Measurements from ENCODE around the gene SNX2. TPM values are rescaled to one million over a fixed set of nuclear protein-coding genes. Genes with fewer than 3 reads are reported as not detected.

Gene SNX2
- total RNA-seq, 6 experiments from 2014 or later: 39.0 to 48.4 (median 45.9) TPM

DNA sequence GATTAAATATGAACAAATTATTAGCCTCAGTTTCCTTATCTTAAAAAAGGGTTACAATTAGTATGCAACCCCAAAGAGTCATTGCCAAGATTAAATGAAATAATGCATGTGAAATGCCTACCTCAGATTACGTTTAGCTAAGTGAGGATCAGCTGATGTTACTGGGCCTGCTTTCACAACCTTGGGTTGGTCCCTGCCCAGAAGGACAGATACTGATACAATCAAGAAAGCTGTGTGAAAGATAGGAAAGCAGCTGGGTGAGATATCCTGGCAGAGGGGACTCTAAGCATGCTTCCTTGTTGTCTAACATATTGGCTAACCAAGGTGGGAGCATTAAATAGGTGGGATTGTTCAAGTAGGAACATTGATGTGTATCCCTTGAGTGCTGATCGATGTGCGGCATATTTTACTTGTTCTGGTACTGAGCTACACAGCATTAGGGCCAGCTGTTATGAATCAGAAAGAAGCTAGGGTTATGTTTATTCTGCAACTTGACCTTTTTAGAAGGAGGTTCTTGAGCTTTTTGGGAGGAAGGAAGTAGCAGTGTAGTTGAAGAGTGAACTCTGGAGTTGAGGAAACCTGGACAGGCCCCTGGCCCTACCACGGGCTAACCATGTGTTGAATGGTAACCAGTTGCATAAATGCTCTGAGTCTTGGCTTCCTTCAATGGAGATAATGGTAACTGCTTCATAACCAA, 99.4 kb downstream of the SNX2 start:
- H3K27ac Mint-ChIP-seq: no peak overlapping the region
- peaks cover 42% of the 10 kb centered on the region for H3K4me1 Mint-ChIP-seq (ENCODE audit: low read depth)
- no peaks in the 10 kb centered on the region for H3K9me3 Mint-ChIP-seq
- DNase-seq: no peak
- H3K27me3 Mint-ChIP-seq (ENCODE audit: insufficient read depth): peaks cover 1% of the 10 kb centered on the region; the same call in 1 of the 2 replicates
- H3K36me3 Mint-ChIP-seq (ENCODE audit: low read depth): peaks cover 7% of the 10 kb centered on the region; the same call in 1 of the 2 replicates
- no peak overlapping the region for H3K4me3 Mint-ChIP-seq
- TF ChIP-seq, protein P1, sequence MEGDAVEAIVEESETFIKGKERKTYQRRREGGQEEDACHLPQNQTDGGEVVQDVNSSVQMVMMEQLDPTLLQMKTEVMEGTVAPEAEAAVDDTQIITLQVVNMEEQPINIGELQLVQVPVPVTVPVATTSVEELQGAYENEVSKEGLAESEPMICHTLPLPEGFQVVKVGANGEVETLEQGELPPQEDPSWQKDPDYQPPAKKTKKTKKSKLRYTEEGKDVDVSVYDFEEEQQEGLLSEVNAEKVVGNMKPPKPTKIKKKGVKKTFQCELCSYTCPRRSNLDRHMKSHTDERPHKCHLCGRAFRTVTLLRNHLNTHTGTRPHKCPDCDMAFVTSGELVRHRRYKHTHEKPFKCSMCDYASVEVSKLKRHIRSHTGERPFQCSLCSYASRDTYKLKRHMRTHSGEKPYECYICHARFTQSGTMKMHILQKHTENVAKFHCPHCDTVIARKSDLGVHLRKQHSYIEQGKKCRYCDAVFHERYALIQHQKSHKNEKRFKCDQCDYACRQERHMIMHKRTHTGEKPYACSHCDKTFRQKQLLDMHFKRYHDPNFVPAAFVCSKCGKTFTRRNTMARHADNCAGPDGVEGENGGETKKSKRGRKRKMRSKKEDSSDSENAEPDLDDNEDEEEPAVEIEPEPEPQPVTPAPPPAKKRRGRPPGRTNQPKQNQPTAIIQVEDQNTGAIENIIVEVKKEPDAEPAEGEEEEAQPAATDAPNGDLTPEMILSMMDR (IDR thresholded peaks at IDR 0.05): no peak

- TF ChIP-seq, protein P1 (IDR thresholded peaks at IDR 0.05): no peak
- H3K27ac Mint-ChIP-seq: no peak overlapping the region
- H3K4me1 Mint-ChIP-seq (ENCODE audit: low read depth): peaks cover 22% of the 10 kb centered on the region
- peaks cover 7% of the 10 kb centered on the region; the same call in 1 of the 2 replicates for H3K36me3 Mint-ChIP-seq (ENCODE audit: low read depth)
- no peak for DNase-seq
- peaks cover 1% of the 10 kb centered on the region; the same call in 1 of the 2 replicates for H3K27me3 Mint-ChIP-seq (ENCODE audit: insufficient read depth)
- no peaks in the 10 kb centered on the region for H3K9me3 Mint-ChIP-seq
- no peak overlapping the region for H3K4me3 Mint-ChIP-seq
These were observed 102.6 kb downstream of the SNX2 start for GRCh38 chr5:122877518-122877917.

- no peak overlapping the region for H3K27ac Mint-ChIP-seq
- peaks cover 1% of the 10 kb centered on the region; the same call in 1 of the 2 replicates for H3K27me3 Mint-ChIP-seq (ENCODE audit: insufficient read depth)
- peaks cover 29% of the 10 kb centered on the region for H3K4me1 Mint-ChIP-seq (ENCODE audit: low read depth)
- H3K36me3 Mint-ChIP-seq (ENCODE audit: low read depth): peaks cover 7% of the 10 kb centered on the region; the same call in 1 of the 2 replicates
- H3K4me3 Mint-ChIP-seq: no peak overlapping the region
- no peak for DNase-seq
- no peaks in the 10 kb centered on the region for H3K9me3 Mint-ChIP-seq
- TF ChIP-seq, protein P1 (IDR thresholded peaks at IDR 0.05): no peak
These were observed 104.2 kb downstream of the SNX2 start for GRCh38 chr5:122879076-122879475.

Other genes with a start within 250 kb of the SNX2 start
- gene SNX24, start 70.5 kb downstream of the SNX2 start, total RNA-seq (2021; fragmentation: NEBNext Ultra II Directional; extraction: Animal tissue kit (Norgen Biotek cat#: 25700)): 10 to 100 TPM; 19.7 to 24.1 (median 21.9) TPM